Hippocampal formation (tissue), 2 donors: ENCODE measurements around the gene DPH1.

Source experiments
- DNase-seq, 2 donors: peaks; one replicate each; lab custom pipeline; 2025; lab: John Stamatoyannopoulos, UW

DPH1 gene

DNA sequence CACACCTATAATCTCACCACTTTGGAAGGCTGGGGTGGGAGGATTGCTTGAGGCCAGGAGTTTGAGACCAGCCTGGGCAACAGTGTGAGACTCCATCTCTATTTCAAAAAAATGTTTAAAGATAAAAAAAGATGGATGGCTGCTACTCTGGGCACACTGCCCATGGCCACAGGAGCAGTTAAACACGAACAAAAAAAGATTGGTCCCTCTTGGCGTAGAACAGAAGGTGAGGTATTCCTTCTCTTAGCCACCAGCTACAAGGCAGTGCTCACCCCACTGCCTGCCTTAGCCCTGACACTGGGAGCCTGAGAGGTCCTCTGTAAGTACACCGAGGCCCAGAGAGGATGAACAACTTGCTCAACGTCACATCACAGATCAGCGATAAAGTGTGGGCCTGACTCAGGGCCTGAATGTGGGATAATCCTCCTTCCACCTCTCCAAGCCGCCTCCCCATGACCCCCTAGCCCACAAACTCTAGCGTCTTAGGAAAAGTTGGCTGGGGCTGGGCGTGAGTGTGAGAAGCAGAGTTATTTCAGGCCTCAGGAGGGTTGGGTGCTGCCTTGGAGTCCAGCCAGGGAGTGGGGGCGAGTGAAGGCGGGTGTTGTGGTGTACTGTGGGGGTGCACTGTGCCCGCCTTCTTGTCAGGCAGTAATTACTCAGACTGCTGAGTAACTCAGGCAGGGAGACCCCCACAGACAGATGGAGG lies 2.3 kb upstream of the DPH1 start:
- no peak for DNase-seq

DNA sequence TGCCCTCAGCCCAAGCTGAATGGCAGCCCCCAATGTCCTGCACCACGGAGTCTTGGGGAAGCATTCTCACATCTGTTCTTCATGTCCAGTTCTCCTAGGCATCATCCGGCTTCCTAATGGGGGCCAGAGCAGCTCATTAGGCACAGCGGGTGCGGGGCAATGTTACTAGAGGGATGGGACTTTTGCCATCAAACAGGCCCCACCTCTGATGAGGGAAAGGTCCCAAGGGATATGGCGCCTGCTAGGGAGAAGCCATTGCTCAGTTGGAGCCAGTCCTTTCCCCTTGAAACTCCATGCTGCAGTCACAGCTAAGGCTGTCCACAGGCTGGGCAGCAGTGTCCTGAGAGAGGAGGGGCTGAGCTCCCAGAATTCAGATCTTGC lies 1.7 kb upstream of the DPH1 start:
- no peak for DNase-seq

DNA sequence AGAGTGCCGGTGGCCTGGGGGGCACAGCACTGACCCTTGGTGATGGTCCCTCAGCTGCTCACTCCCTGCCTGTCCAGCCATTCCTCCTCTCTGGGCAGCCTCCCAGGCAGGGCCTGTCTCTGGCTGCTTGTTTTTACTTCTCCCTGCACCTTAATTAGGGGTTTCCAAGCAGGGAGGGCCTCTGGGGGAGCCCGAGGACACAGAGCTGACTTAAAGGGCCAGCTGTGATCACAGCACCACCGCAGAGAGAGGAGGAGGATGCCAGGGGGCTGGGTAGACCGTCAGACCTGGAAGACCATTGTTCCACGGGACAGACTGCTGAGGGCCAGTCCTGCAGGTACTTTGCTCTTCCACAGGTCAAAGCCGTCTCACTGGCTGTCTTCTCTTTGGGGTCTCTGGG lies 1.2 kb upstream of the DPH1 start:
- DNase-seq: no peak

DNA sequence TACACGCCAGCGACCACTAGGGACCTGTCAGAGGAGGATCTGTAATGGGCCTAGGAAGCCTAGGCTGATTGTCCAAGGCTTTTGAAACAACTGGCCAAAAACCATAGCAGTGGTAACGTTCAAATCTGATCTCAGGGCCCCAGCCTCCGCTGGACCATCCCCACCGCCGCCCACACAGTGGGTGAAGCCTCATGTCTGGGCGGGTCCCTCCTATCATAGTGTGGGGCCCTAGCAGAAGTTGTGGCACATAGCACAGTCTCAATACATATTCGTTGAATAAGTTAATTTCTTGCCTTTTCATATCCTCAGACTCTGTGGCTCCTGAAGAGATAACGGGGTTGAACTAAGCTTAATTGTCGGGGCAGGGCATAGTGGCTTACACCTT lies 818 bp downstream of the DPH1 start:
- no peak for DNase-seq

DNA sequence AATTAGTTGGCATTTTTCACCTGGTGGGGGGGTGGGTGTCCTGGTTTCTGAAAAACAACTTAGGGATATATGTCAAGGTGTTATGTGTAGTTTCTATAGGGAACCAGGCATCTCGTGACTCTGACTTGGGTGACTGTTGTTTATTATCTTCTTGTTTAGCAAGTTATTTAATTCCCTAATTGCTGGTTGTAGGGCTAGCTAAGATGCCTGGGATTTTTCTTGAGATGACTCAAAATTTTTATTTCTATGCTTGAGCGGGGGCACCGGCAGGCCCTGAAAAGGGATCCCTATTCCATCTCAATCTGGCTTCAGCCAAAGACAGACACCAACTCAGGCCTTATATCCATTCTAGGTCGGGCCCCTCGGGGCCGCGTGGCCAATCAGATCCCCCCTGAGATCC lies 3.2 kb downstream of the DPH1 start:
- DNase-seq: no peak

DNA sequence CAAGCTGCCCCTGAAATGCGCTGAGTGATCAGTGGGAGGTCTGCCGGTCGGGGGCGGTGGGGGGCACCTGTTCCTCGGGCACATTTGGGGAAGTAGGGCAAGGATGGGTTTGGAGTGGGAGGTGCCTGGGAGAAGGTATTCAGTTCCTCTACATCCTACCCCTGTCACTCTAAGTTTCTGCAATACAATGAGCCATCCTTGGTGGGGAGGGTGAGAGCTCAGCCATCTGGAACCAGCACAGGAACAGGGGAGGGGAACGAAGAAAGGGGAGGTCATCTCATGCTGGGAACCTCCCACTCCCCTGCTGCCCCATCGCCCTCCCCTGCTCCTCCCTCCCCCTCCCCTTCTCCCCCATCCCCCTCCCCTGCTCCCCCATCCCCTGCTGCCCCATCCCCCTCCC lies 4.2 kb downstream of the DPH1 start:
- no peak for DNase-seq

DNA sequence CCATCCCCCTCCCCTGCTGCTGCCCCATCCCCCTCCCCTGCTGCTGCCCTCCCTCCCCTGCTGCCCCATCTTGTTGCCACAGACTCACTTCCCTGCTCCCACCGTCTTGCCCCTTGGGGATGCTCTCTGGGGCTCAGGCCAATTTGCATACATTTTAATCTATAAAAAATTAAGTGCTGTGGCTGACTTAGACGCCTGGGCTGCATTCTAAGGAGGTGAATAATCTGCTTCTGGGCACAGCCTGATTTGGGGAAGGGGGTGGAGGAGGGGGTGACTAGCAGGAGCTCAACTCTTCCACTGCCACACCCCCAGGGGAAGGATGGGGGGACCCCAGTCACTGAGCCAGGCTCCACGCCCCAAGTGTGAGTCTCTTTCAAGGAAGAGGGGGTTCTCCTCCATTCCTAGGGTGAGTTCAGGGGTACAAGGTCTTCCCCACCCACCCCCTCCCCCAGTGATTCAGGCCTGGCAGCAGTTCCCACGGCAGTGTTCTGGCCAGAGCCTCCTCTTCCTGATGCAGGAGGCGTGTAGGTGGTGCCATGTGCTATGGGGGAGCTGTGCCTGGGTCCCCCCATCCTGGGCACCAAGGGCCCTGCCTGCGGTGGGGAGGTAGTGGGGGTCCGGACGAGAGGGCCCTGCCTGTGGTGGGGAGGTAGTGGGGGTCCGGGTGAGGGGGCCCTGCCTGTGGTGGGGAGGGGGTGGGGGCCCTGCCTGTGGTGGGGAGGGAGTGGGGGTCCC lies 5.0 kb downstream of the DPH1 start:
- no peak for DNase-seq

DNA sequence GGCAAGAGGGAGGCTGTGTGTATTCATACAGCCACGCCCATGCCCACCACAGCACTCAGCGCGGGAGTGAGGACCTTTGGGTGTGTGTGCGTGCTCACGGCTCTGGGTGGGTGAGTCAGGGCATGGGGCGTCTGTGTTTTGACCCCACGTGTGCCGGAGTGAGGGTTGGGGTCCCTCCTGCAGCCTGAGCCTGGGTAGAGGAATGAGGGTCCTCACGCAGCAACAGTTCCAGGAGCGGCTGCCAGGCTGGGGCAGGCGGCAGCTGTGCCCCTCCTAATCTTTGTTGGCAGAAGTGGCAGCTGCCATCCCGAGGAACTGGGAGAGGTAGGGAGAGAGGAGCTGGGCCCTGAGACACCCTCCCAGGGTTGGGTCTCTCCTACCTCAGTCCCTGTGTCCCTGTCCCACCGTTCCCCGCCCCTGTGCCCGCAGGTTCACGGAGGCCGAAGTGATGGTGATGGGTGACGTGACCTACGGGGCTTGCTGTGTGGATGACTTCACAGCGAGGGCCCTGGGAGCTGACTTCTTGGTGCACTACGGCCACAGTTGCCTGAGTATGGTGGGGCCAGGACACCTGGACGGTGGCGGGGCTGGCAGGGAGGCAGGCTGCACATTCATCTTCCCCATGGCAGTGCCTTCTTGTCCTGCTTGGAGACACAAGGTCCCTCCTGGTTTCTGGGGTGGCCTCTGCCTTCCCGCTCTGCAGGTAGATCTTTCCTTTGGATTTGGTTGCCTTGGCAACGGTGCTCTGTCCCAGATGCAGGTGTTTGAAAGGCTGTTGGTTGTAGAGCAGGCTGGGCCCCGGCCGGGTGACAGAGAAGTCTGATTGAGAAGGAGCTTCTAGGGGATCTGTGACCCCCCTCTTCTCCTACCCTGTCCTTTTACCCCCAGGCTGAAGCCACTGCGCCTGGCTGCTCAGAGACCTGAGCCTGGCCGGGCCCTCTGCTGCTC lies 5.9 kb downstream of the DPH1 start:
- no peak for DNase-seq

DNA sequence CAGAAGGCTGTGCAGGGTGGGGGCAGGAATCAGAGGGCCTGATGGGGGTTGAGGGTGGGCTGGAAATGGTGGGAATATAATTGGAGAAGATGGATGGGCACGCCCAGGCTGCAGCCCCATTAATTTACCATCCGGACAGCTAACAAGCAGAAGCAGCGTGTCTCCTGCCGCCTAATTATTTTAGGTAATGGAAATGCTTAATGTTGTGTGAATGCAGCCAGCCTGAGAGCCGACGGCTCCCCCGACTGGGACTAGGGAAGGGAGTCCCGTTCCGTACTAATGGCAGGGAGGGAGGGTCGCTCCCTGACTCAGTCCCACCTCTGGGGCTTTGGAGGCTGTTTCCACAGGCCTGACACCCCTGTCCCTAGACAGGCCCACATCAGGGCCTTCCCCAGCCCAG lies 7.2 kb downstream of the DPH1 start:
- no peak for DNase-seq

DNA sequence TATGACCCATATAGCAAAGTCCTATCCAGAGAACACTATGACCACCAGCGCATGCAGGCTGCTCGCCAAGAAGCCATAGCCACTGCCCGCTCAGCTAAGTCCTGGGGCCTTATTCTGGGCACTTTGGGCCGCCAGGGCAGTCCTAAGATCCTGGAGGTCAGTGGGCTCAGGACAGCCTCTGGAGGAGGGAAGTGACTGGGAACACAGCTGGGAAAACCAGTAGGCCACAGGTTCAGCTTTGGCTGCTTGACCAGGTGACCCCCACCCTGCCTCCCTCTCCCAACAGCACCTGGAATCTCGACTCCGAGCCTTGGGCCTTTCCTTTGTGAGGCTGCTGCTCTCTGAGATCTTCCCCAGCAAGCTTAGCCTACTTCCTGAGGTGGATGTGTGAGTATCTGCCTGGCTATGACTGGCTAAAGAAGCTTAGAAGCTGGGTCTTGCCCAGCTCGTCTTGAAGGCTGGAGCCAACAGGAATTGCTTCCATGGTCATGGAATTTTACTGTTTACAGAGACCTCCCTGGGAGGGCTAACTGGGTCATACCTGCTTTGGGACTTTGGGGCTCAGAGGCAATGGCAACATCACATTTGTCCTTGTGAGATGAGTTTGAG lies 10.4 kb downstream of the DPH1 start:
- DNase-seq: no peak

DNA sequence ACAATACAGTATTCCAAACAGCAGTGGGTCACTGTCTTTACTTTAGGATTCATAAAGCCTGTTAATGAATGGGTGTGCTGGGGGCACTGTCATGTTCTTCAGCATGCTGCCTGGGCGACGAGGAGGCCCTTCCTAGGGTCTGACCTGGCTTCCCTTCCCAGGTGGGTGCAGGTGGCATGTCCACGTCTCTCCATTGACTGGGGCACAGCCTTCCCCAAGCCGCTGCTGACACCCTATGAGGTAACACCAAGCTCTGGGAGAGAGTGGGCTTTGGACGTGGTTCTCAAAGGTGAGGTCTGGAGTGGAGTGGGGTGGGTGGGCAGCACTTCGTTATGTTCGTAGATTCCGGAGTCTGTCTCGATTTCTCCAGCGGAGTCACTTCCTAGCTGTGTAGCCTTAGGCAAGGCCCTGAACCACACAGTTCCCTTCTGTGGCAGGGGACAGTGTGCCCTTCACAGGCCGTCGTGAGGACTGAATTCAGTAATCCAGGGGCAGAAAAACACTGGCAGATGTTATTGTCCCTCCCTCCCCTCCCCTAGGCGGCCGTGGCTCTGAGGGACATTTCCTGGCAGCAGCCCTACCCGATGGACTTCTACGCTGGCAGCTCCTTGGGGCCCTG lies 11.1 kb downstream of the DPH1 start:
- DNase-seq: no peak

DNA sequence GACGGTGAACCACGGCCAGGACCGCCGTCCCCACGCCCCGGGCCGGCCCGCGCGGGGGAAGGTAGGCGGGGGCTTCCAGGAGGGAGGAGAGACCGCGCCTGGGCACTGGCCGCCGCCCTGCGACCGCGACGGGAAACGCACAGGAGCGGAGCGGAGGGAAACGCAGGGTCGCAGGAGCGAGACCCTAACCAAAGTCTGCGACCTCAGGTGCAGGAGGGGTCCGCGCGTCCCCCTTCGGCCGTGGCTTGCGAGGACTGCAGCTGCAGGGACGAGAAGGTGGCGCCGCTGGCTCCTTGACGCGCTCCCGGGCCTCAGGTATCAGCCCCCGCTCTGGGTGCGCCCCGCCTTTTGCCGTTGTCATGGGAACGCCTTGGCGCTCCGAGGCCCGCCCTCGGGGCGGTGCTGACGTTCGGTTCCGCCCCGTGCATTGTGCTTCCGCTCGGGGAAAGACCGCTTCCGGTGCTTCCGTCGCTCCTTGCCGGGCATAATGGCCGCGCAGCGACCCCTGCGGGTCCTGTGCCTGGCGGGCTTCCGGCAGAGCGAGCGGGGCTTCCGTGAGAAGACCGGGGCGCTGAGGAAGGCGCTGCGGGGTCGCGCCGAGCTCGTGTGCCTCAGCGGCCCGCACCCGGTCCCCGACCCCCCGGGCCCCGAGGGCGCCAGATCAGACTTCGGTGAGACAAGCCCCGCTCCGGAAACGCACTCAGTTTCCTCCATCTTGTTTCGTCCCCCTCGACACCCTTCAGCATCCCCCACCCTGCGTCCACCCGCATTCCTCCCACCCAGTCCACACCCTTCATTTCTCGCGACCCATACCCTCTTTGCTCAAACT lies 11.8 kb downstream of the DPH1 start, which contains the start of gene OVCA2:
TSS of gene OVCA2 (plus strand) at position 462 of the 829 bp plus-strand sequence. CDS start at position 488, 26 bp downstream.
- peak; percentile 89 to 91 for DNase-seq

DNA sequence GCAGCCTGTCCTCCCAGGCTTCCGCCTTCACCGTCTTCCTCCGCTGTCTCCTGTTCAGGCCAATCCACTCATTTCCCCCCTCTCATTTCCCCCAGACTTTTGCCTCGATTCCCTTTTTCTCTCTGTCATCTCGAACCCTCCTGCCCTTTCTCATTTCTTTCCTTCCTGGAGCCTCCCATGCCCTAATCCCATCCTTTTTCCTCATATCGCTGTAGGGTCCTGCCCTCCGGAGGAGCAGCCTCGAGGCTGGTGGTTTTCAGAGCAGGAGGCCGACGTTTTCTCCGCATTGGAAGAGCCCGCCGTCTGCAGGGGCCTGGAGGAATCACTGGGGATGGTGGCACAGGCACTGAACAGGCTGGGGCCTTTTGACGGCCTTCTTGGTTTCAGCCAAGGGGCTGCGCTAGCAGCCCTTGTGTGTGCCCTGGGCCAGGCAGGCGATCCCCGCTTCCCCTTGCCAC lies 12.5 kb downstream of the DPH1 start:
- no peak for DNase-seq

DNA sequence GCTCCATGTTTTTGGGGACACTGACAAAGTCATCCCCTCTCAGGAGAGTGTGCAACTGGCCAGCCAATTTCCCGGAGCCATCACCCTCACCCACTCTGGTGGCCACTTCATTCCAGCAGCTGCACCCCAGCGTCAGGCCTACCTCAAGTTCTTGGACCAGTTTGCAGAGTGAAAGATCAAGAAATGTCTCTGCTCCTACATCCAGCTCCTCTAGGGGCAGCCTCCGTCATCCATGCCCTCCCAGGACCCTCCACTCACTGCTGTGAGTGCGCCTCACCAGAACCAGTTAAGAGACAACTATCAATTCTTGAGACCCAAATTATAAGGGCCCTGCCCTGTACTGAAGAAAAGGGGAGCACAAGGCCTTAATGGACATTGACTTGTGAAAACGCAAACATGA lies 13.0 kb downstream of the DPH1 start:
- DNase-seq: no peak

DNA sequence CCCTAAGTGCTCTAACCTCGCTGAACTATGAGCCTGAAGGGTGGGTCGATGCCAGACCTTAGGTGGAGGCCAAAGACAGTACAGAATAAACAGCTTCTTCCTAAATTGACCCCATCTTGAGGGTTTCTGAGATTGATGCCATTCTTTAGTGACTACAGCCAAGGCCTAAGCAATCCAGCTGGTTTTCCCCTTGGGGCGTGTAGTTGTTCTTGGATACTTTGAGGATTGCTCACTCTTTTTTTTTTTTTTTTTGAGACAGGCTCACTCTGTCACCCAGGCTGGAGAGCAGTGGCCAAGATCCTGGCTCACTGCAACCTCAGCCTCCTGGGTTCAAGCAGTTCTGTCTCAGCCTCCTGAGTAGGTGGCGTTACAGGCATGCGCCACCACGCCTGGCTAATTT lies 13.8 kb downstream of the DPH1 start:
- no peak for DNase-seq

DNA sequence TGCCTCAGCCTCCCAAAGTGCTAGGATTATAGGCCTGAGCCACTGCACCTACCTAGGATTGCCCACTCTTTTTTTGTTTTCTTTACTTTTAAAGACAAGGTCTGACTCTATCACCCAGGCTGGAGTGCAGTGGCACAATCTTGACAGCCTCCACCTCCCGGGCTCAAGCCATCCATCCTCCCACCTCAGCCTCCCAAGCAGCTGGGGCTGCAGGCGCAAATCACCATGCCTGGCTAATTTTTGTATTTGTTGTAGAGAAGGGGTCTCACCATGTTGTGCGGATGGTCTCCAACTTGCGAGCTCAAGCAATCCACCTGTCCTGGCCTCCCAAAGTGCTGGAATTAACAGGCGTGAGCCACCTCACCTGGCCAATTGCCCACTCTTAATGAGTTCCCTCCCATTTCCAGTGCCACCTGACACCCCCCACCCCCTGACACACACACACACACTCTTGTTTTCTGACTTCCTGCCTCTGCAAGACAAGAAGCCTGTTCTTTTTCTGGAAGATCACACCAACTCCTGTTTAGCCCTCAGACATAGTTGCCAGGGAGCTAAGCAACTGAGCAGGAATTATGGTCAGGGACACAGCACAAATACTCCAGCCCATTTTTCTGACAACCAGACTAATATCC lies 14.4 kb downstream of the DPH1 start:
- DNase-seq: no peak

DNA sequence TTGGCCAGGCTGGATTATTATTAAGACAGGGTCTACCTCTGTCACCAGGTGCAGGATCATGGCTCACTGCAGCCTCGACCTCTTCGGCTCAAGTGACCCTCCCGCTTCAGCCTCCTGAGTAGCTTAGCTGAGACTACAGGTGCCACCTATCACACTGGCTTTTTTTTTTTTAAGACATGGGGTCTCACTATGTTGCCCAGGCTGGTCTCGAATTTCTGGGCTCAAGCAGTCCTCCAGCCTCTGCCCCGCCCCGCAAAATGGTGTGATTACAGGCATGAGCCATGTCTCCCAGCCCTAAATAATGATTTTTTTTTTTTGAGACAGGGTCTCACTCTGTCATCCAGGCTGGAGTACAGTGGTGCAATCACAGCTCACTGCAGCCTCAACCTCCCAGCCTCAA lies 17.6 kb downstream of the DPH1 start:
- DNase-seq: no peak

DNA sequence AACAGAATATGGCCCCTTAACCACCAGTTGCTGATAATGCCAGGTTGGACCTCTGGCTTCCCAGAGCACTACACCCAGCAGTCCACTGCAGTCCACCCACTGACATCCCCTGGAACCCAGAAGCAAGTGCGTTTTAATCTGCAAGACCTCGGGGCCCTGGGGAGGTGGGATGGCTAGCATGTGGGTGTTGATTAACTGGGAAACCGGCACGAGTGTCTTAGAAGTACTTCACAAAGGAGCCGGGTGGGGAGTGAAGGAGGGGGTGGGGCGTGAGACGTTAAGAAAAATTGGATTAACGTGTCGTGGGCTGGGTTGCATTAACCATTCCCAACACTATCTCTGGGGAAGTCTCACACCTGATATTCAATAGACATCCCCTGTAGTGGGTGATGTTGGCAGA lies 18.9 kb downstream of the DPH1 start:
- no peak for DNase-seq

DNA sequence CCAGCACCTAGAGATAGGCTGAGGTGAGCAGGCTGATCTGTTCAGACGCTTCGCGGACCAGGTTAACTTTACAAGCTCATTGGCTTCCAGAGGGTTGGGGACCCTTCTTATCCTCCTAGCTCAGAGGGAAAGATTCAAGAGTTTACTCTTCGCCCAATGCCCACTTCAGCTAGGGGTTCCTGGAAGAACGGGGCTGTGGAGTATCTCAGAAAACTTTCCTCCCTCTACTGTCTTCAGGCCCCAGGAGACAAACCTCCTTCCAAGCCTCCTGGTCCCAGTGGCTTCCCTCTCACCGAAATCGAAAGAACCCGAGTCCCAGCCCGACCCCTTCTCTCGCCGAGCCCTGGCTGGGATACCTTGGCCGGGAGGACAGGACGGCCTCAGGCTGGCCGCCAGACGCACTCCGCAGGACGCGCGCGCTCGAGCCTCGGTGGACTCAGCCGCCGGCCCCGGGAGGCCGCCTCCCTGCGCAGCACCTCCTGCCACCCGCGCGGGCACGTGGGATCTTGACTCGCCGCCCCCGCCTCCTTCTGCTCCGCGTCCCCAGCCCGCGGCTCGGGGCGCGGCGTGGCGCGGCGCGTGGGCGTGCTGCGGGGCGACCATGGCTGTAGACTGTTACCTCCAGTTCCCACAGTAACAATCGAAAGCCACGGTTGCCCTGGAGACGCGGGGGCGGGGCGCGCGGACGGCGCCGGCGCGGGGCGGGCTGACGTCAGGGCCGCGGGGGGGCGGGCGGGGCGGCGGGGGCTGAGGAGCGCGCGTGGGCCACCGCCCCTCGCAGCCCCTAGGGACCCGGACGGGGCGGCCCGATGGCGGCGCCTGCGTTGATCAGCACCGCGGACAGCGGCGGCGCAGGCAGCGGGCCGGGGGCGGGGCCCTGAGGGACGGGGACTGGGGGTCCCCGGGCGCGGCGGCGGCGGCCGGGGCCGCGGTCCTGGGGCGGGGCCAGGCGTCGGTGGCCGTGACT lies 19.7 kb downstream of the DPH1 start:
- DNase-seq: peak; percentile 54 to 59
